Trophoblast cell (in vitro differentiated cells and primary cell): ENCODE measurements around the gene KCNH6.

ENCODE experiments used
- DNase-seq, 2 donors: peaks; one replicate each; pipeline ENCODE4 v3.0.0-alpha.2; 2016
- H2AFZ ChIP-seq: 2 replicates; pipeline ENCODE4 v1.6.1; 2013; ENCODE audit warnings: low read length, moderate library complexity, mild to moderate bottlenecking; ENCODE audit not compliant: insufficient read depth, poor library complexity
- H2AK5ac ChIP-seq: 2 replicates; pipeline ENCODE4 v1.6.1; 2013; ENCODE audit warnings: mild to moderate bottlenecking, low read length
- H2BK120ac ChIP-seq: 2 replicates; pipeline ENCODE4 v1.6.1; 2013; ENCODE audit warnings: low read length, mild to moderate bottlenecking, moderate library complexity; ENCODE audit not compliant: insufficient read depth, poor library complexity
- H2BK12ac ChIP-seq: 2 replicates; pipeline ENCODE4 v1.6.1; 2013; ENCODE audit warnings: mild to moderate bottlenecking, low read length, moderate library complexity
- H2BK5ac ChIP-seq: 2 replicates; pipeline ENCODE4 v1.6.1; 2013; ENCODE audit warnings: low read length, low read depth, moderate library complexity, mild to moderate bottlenecking; ENCODE audit not compliant: poor library complexity
- H3K14ac ChIP-seq: 2 replicates; pipeline ENCODE4 v1.6.1; 2013; ENCODE audit warnings: mild to moderate bottlenecking, low read length
- H3K18ac ChIP-seq: 2 replicates; pipeline ENCODE4 v1.6.1; 2013; ENCODE audit warnings: mild to moderate bottlenecking, low read length
- H3K23ac ChIP-seq: 2 replicates; pipeline ENCODE4 v1.6.1; 2013; ENCODE audit warnings: low read length
- H3K27ac ChIP-seq: 2 replicates; pipeline ENCODE4 v1.5.1; 2013; ENCODE audit warnings: low read depth, mild to moderate bottlenecking, inconsistent platforms, low read length, moderate library complexity
- H3K27me3 ChIP-seq: 2 replicates; pipeline ENCODE4 v1.6.1; 2013; ENCODE audit warnings: inconsistent platforms, mild to moderate bottlenecking, low read length, moderate library complexity; ENCODE audit not compliant: insufficient read depth
- H3K36me3 ChIP-seq, 2 experiments: 1 replicate in 1 of 2; 2 replicates in 1 of 2; pipeline ENCODE4 v1.6.1; 2013; ENCODE audit warnings: low read length in 2 of 2, mild to moderate bottlenecking in 2 of 2, moderate library complexity in 1 of 2; ENCODE audit not compliant: insufficient read depth in 2 of 2, control insufficient read depth in 1 of 2
- H3K4ac ChIP-seq: 2 replicates; pipeline ENCODE4 v1.6.1; 2013; ENCODE audit warnings: low read depth, mild to moderate bottlenecking, low read length, moderate library complexity
- H3K4me1 ChIP-seq, 2 experiments: 1 replicate in 1 of 2; 2 replicates in 1 of 2; pipeline ENCODE4 v1.6.1; 2013; ENCODE audit warnings: low read length in 2 of 2, mild to moderate bottlenecking in 2 of 2, moderate library complexity in 1 of 2; ENCODE audit not compliant: insufficient read depth in 2 of 2, control insufficient read depth in 1 of 2
- H3K4me2 ChIP-seq: 2 replicates; pipeline ENCODE4 v1.6.1; 2013; ENCODE audit warnings: inconsistent platforms, mild to moderate bottlenecking, low read length, moderate library complexity
- H3K4me3 ChIP-seq: 2 replicates; pipeline ENCODE4 v1.5.1; 2013; ENCODE audit warnings: mild to moderate bottlenecking, low read depth, low read length, inconsistent platforms
- H3K79me1 ChIP-seq: one replicate; pipeline ENCODE4 v1.6.1; 2013; ENCODE audit warnings: low read length
- H3K79me2 ChIP-seq: 2 replicates; pipeline ENCODE4 v1.6.1; 2013; ENCODE audit warnings: low read length, mild to moderate bottlenecking; ENCODE audit not compliant: control insufficient read depth, insufficient read depth, poor library complexity
- H3K9ac ChIP-seq: 2 replicates; pipeline ENCODE4 v1.6.1; 2013; ENCODE audit warnings: mild to moderate bottlenecking, low read length
- H3K9me3 ChIP-seq: 2 replicates; pipeline ENCODE4 v1.6.1; 2013; ENCODE audit warnings: low read depth, mild to moderate bottlenecking, control low read depth, inconsistent platforms, low read length; ENCODE audit not compliant: insufficient read depth
- H4K12ac ChIP-seq: 2 replicates; pipeline ENCODE4 v1.6.1; 2013; ENCODE audit warnings: low read depth, mild to moderate bottlenecking, low read length, moderate library complexity
- H4K8ac ChIP-seq: 2 replicates; pipeline ENCODE4 v1.6.1; 2013; ENCODE audit warnings: low read depth, mild to moderate bottlenecking, low read length, moderate library complexity
- H4K91ac ChIP-seq: one replicate; pipeline ENCODE4 v1.6.1; 2013; ENCODE audit warnings: low read depth, mild to moderate bottlenecking, low read length, moderate library complexity
- WGBS: extraction: QIAGEN DNeasy Blood & Tissue Kit; methylation state at CpG from one replicate; pipeline ENCODE4 v1.1.7; 2013; ENCODE audit warnings: missing lambda C conversion rate; ENCODE audit not compliant: insufficient read length, insufficient coverage; ENCODE audit errors: extremely low coverage; 5-methylcytosine and 5-hydroxymethylcytosine counted together

The KCNH6 gene

GRCh38 chr17:63567229-63567628, 44.1 kb downstream of the KCNH6 start:
- no peak overlapping the region for H3K9ac ChIP-seq
- H3K9me3 ChIP-seq = peaks cover 2% of the 10 kb centered on the region
- H2BK5ac ChIP-seq = no peak overlapping the region
- no peak for DNase-seq
- H3K23ac ChIP-seq = no peak overlapping the region
- peaks cover 1% of the 10 kb centered on the region for H3K79me2 ChIP-seq
- H3K4me2 ChIP-seq = no peak overlapping the region
- H3K27ac ChIP-seq = no peak overlapping the region
- H3K4ac ChIP-seq = no peak overlapping the region
- no peak overlapping the region for H2AK5ac ChIP-seq
- no peak overlapping the region for H3K18ac ChIP-seq
- no peak overlapping the region for H2AFZ ChIP-seq
- no peaks in the 10 kb centered on the region for H3K79me1 ChIP-seq
- no peak overlapping the region for H4K12ac ChIP-seq
- H2BK120ac ChIP-seq = no peak overlapping the region
- peaks cover 0 to 2% of the 10 kb centered on the region in 2 experiments for H3K4me1 ChIP-seq
- no peaks in the 10 kb centered on the region for H3K27me3 ChIP-seq
- WGBS = no CpG with 5 or more reads among the region's 1 CpG
- H2BK12ac ChIP-seq = no peak overlapping the region
- H4K91ac ChIP-seq = no peak overlapping the region
- H4K8ac ChIP-seq = no peak overlapping the region
- H3K14ac ChIP-seq = no peak overlapping the region
- H3K4me3 ChIP-seq = no peak overlapping the region
- no peaks in the 10 kb centered on the region for H3K36me3 ChIP-seq

GRCh38 chr17:63568563-63568962, 45.4 kb downstream of the KCNH6 start:
- Histone ChIP-seq H3K18ac (no peak overlapping the region), H3K4me3 (no peak overlapping the region), H3K27ac (no peak overlapping the region), H2AFZ (no peak overlapping the region), H2BK120ac (no peak overlapping the region), H3K9ac (no peak overlapping the region), H3K4me2 (no peak overlapping the region), H3K14ac (no peak overlapping the region), H3K36me3 (no peaks in the 10 kb centered on the region), H3K4ac (no peak overlapping the region), H3K79me1 (no peaks in the 10 kb centered on the region), H4K91ac (no peak overlapping the region), H2BK12ac (no peak overlapping the region), H3K9me3 (peaks cover 2% of the 10 kb centered on the region), H2BK5ac (no peak overlapping the region), H3K79me2 (peaks cover 1% of the 10 kb centered on the region), H2AK5ac (no peak overlapping the region), H3K27me3 (no peaks in the 10 kb centered on the region), H3K4me1 (peaks cover 0 to 2% of the 10 kb centered on the region in 2 experiments), H4K12ac (no peak overlapping the region), H4K8ac (no peak overlapping the region), H3K23ac (no peak overlapping the region)
- WGBS = no CpG with 5 or more reads among the region's 8 CpGs
- peak; percentile 3 to 26 for DNase-seq

GRCh38 chr17:63571632-63572310, 48.6 kb downstream of the KCNH6 start:
- H3K4ac ChIP-seq = no peak overlapping the region
- no peak overlapping the region for H2BK120ac ChIP-seq
- H4K12ac ChIP-seq = no peak overlapping the region
- H4K91ac ChIP-seq = no peak overlapping the region
- H2BK5ac ChIP-seq = no peak overlapping the region
- no peaks in the 10 kb centered on the region for H3K36me3 ChIP-seq
- H3K9me3 ChIP-seq = no peaks in the 10 kb centered on the region
- H3K27ac ChIP-seq = no peak overlapping the region
- no peak overlapping the region for H2AK5ac ChIP-seq
- H3K79me1 ChIP-seq = no peaks in the 10 kb centered on the region
- H3K23ac ChIP-seq = no peak overlapping the region
- no peak overlapping the region for H3K14ac ChIP-seq
- peak; percentile 61 to 93 for DNase-seq
- peaks cover 0 to 2% of the 10 kb centered on the region in 2 experiments for H3K4me1 ChIP-seq
- no peak overlapping the region for H3K9ac ChIP-seq
- no CpG with 5 or more reads among the region's 1 CpG for WGBS
- H3K79me2 ChIP-seq = peaks cover 1% of the 10 kb centered on the region
- H2AFZ ChIP-seq = no peak overlapping the region
- no peak overlapping the region for H4K8ac ChIP-seq
- H2BK12ac ChIP-seq = no peak overlapping the region
- no peaks in the 10 kb centered on the region for H3K27me3 ChIP-seq
- H3K4me3 ChIP-seq = no peak overlapping the region
- H3K18ac ChIP-seq = no peak overlapping the region
- H3K4me2 ChIP-seq = no peak overlapping the region

GRCh38 chr17:63573634-63574033, 50.5 kb downstream of the KCNH6 start:
- H3K79me1 ChIP-seq = no peaks in the 10 kb centered on the region
- peaks cover 3% of the 10 kb centered on the region in 2 experiments for H3K36me3 ChIP-seq
- H4K91ac ChIP-seq = no peak overlapping the region
- H3K27ac ChIP-seq = no peak overlapping the region
- H3K4me1 ChIP-seq = peaks cover 0 to 5% of the 10 kb centered on the region in 2 experiments
- DNase-seq = peak in 1 of 2 donors; percentile 8
- no peak overlapping the region for H2AK5ac ChIP-seq
- H4K12ac ChIP-seq = no peak overlapping the region
- H2BK5ac ChIP-seq = no peak overlapping the region
- no peaks in the 10 kb centered on the region for H3K9me3 ChIP-seq
- WGBS = no CpG with 5 or more reads among the region's 5 CpGs
- H3K4me2 ChIP-seq = no peak overlapping the region
- no peak overlapping the region for H3K9ac ChIP-seq
- no peak overlapping the region for H3K4me3 ChIP-seq
- H3K23ac ChIP-seq = no peak overlapping the region
- no peak overlapping the region for H2BK120ac ChIP-seq
- no peak overlapping the region for H2AFZ ChIP-seq
- no peak overlapping the region for H3K4ac ChIP-seq
- H3K14ac ChIP-seq = no peak overlapping the region
- H2BK12ac ChIP-seq = no peak overlapping the region
- H4K8ac ChIP-seq = no peak overlapping the region
- H3K27me3 ChIP-seq = no peaks in the 10 kb centered on the region
- H3K18ac ChIP-seq = no peak overlapping the region
- H3K79me2 ChIP-seq = no peaks in the 10 kb centered on the region
